Activated CD4-positive, alpha-beta T cell treated with anti-CD3 and anti-CD28 coated beads, Interleukin-2, amount 50 U/mL, for 48 hours (primary cell): ENCODE measurements around the gene ITGBL1.
A peak's percentile ranks its signal among the peaks of the same experiment; 100 is the strongest.

Experiments
- DNase-seq, 2 experiments: peaks; one replicate each; pipeline ENCODE4 v3.0.0-alpha.2; 2020

Gene ITGBL1

GRCh38 chr13:101569807-101570206, 117.3 kb downstream of the ITGBL1 start:
- no peak for DNase-seq

GRCh38 chr13:101570410-101570809, 117.9 kb downstream of the ITGBL1 start:
- no peak for DNase-seq

GRCh38 chr13:101572456-101572855, 120.0 kb downstream of the ITGBL1 start:
- no peak for DNase-seq

GRCh38 chr13:101575581-101575980, 123.1 kb downstream of the ITGBL1 start:
- no peak for DNase-seq

- DNase-seq = no peak
Measured at GRCh38 chr13:101576455-101576854, 124.0 kb downstream of the ITGBL1 start.

GRCh38 chr13:101576977-101577376, 124.5 kb downstream of the ITGBL1 start:
- DNase-seq = no peak

- DNase-seq = no peak
Measured at GRCh38 chr13:101579281-101579802, 126.9 kb downstream of the ITGBL1 start.

- DNase-seq = no peak
Measured at GRCh38 chr13:101584331-101584730, 131.9 kb downstream of the ITGBL1 start.

GRCh38 chr13:101590479-101590878, 138.0 kb downstream of the ITGBL1 start:
- no peak for DNase-seq

- no peak for DNase-seq
Measured at GRCh38 chr13:101594936-101595335, 142.5 kb downstream of the ITGBL1 start.

- no peak for DNase-seq
Measured at GRCh38 chr13:101596803-101597202, 144.3 kb downstream of the ITGBL1 start.

GRCh38 chr13:101611491-101612475, 159.3 kb downstream of the ITGBL1 start:
- no peak for DNase-seq

- DNase-seq = no peak
Measured at GRCh38 chr13:101612735-101613134, 160.3 kb downstream of the ITGBL1 start.

- no peak for DNase-seq
Measured at GRCh38 chr13:101614491-101614890, 162.0 kb downstream of the ITGBL1 start.

- peak in 1 of 2 experiments; percentile 8 for DNase-seq
Measured at GRCh38 chr13:101618440-101619187, 166.1 kb downstream of the ITGBL1 start.

GRCh38 chr13:101621099-101621498, 168.6 kb downstream of the ITGBL1 start:
- DNase-seq = no peak

GRCh38 chr13:101623470-101624209, 171.2 kb downstream of the ITGBL1 start:
- no peak for DNase-seq

- no peak for DNase-seq
Measured at GRCh38 chr13:101624210-101624922, 171.9 kb downstream of the ITGBL1 start.

- peak in 1 of 2 experiments; percentile 15 for DNase-seq
Measured at GRCh38 chr13:101624981-101625380, 172.5 kb downstream of the ITGBL1 start.

GRCh38 chr13:101626925-101627555, 174.6 kb downstream of the ITGBL1 start:
- peak; percentile 28 to 37 for DNase-seq

- no peak for DNase-seq
Measured at GRCh38 chr13:101627556-101627943, 175.1 kb downstream of the ITGBL1 start.

- DNase-seq = no peak
Measured at GRCh38 chr13:101628900-101629299, 176.4 kb downstream of the ITGBL1 start.
